Choroid plexus epithelial cell (primary cell): ENCODE measurements around the gene RAB13.

Experiments
- DNase-seq: peaks from one replicate; pipeline ENCODE4 v3.0.0-alpha.2; 2010; ENCODE audit warnings: low read depth
- H3K4me3 ChIP-seq: 2 replicates; pipeline ENCODE4 v1.5.1; 2011; ENCODE audit warnings: low read depth, mild to moderate bottlenecking, control low read depth, low read length, moderate library complexity
- TF ChIP-seq, protein P1 (sequence below): conservative IDR thresholded peaks from 2 replicates; pipeline ENCODE4 v1.5.1; 2011; ENCODE audit warnings: low read depth, mild to moderate bottlenecking, control low read depth, inconsistent platforms, low read length, moderate library complexity

RAB13 gene

GRCh38 chr1:153959454-153959853, 26.7 kb downstream of the RAB13 start:
- no peak overlapping the region for H3K4me3 ChIP-seq
- DNase-seq, result no peak
- TF ChIP-seq, protein P1, sequence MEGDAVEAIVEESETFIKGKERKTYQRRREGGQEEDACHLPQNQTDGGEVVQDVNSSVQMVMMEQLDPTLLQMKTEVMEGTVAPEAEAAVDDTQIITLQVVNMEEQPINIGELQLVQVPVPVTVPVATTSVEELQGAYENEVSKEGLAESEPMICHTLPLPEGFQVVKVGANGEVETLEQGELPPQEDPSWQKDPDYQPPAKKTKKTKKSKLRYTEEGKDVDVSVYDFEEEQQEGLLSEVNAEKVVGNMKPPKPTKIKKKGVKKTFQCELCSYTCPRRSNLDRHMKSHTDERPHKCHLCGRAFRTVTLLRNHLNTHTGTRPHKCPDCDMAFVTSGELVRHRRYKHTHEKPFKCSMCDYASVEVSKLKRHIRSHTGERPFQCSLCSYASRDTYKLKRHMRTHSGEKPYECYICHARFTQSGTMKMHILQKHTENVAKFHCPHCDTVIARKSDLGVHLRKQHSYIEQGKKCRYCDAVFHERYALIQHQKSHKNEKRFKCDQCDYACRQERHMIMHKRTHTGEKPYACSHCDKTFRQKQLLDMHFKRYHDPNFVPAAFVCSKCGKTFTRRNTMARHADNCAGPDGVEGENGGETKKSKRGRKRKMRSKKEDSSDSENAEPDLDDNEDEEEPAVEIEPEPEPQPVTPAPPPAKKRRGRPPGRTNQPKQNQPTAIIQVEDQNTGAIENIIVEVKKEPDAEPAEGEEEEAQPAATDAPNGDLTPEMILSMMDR, result no peak

DNA sequence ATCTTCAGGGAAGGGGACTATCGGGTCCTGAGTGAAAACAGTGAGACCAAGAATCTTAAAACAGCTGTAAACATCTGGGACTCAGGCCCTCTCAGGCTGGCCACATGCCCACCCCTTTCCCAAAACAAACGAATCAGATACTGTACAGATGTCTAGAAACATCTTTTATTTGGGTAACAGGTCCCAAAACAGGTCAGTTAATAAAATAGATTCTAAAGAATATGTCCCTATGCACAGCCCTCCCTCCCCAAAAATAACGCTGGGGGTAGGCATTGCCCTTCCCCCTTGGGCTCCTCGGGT, 27.2 kb downstream of the RAB13 start:
- no peak for DNase-seq
- peak overlapping the region; percentile 94 for H3K4me3 ChIP-seq
- TF ChIP-seq, protein P1, result no peak

- TF ChIP-seq, protein P1, result no peak
- peak; percentile 99 for DNase-seq
These were observed 27.8 kb downstream of the RAB13 start, which contains the start of gene CRTC2 for GRCh38 chr1:153958111-153958960. Gene CRTC2, minus strand, starts transcription at chr1:153958612. Its CDS starts 115 bp downstream, at chr1:153958497.

GRCh38 chr1:153957744-153958110, 28.4 kb downstream of the RAB13 start:
- peak; percentile 37 for DNase-seq
- peak overlapping the region; percentile 94 for H3K4me3 ChIP-seq
- TF ChIP-seq, protein P1, result no peak

More at GRCh38 chr1:153958111-153958960, 27.8 kb downstream of the RAB13 start, which contains the start of gene CRTC2:
- peak within 1 kb of the TSS; percentile 94 for H3K4me3 ChIP-seq

- no peak for DNase-seq
- TF ChIP-seq, protein P1, result no peak
- H3K4me3 ChIP-seq, result peak overlapping the region; percentile 94
These were observed 29.0 kb downstream of the RAB13 start for GRCh38 chr1:153956997-153957715.

GRCh38 chr1:153954826-153955225, 31.3 kb downstream of the RAB13 start:
- no peak overlapping the region for H3K4me3 ChIP-seq
- TF ChIP-seq, protein P1, result no peak
- DNase-seq, result no peak
